ENCODE measurements around the gene XPOT. TPM values are rescaled to one million over a fixed set of nuclear protein-coding genes. Genes with fewer than 3 reads are reported as not detected.
A peak's percentile ranks its signal among the peaks of the same experiment; 100 is the strongest.

The XPOT gene
- total RNA-seq, 1 donor from 2014 or later, result 68.6 TPM

GRCh38 chr12:64459394-64459891 lies 55.3 kb downstream of the XPOT start:
- intact Hi-C loops (cut with DNase I), result no loop called here
- H3K36me3 ChIP-seq, result peaks cover 37% of the 10 kb centered on the region
- ATAC-seq, result peak in 1 of 2 donors; percentile 66

GRCh38 chr12:64461634-64462414 lies 57.6 kb downstream of the XPOT start:
- no peak for TF ChIP-seq CTCF (IDR thresholded peaks at IDR 0.05)
- Histone ChIP-seq H3K27me3 (ENCODE audit: low read depth) (no peaks in the 10 kb centered on the region), H3K36me3 (peaks cover 52% of the 10 kb centered on the region), H3K4me3 (no peak overlapping the region), H3K4me1 (peaks cover 19% of the 10 kb centered on the region), H3K27ac (no peak overlapping the region), H3K9me3 (no peaks in the 10 kb centered on the region)
- ATAC-seq (peak in 1 of 2 donors; percentile 18), DNase-seq (no peak)
- intact Hi-C loops (cut with DNase I), result no loop called here

More at GRCh38 chr12:64459394-64459891, 55.3 kb downstream of the XPOT start:
- H3K9me3 ChIP-seq, result no peaks in the 10 kb centered on the region
- peak overlapping the region; percentile 45 for H3K4me3 ChIP-seq
- TF ChIP-seq CTCF (IDR thresholded peaks at IDR 0.05), result no peak
- H3K27me3 ChIP-seq (ENCODE audit: low read depth), result no peaks in the 10 kb centered on the region
- DNase-seq, result no peak
- H3K27ac ChIP-seq, result peak overlapping the region; percentile 59
- H3K4me1 ChIP-seq, result peaks cover 22% of the 10 kb centered on the region

GRCh38 chr12:64466178-64466577 lies 62.0 kb downstream of the XPOT start:
- intact Hi-C loops (cut with DNase I), result no loop called here
- TF ChIP-seq CTCF (IDR thresholded peaks at IDR 0.05), result no peak
- DNase-seq (no peak), ATAC-seq (no peak)
- H3K9me3 ChIP-seq, result no peaks in the 10 kb centered on the region
- no peak overlapping the region for H3K27ac ChIP-seq
- H3K4me3 ChIP-seq, result no peak overlapping the region
- H3K27me3 ChIP-seq (ENCODE audit: low read depth), result no peaks in the 10 kb centered on the region
- H3K36me3 ChIP-seq, result peaks cover 86% of the 10 kb centered on the region
- H3K4me1 ChIP-seq, result no peaks in the 10 kb centered on the region

- Histone ChIP-seq H3K27ac (no peak overlapping the region), H3K36me3 (peaks cover 96% of the 10 kb centered on the region), H3K9me3 (no peaks in the 10 kb centered on the region), H3K4me1 (no peaks in the 10 kb centered on the region), H3K4me3 (no peak overlapping the region), H3K27me3 (ENCODE audit: low read depth) (no peaks in the 10 kb centered on the region)
- ATAC-seq (no peak), DNase-seq (no peak)
- TF ChIP-seq CTCF (IDR thresholded peaks at IDR 0.05), result no peak
- intact Hi-C loops (cut with DNase I), result no loop called here
These were observed 64.8 kb downstream of the XPOT start for GRCh38 chr12:64468966-64469365.

- Histone ChIP-seq H3K9me3 (no peaks in the 10 kb centered on the region), H3K4me1 (no peaks in the 10 kb centered on the region), H3K36me3 (peaks cover 96% of the 10 kb centered on the region), H3K4me3 (no peak overlapping the region), H3K27me3 (ENCODE audit: low read depth) (no peaks in the 10 kb centered on the region), H3K27ac (no peak overlapping the region)
- no peak for ATAC-seq
- no peak for DNase-seq
- intact Hi-C loops (cut with DNase I), result no loop called here
- no peak for TF ChIP-seq CTCF (IDR thresholded peaks at IDR 0.05)
These were observed 65.4 kb downstream of the XPOT start for GRCh38 chr12:64469455-64470142.

Measured in lower lobe of right lung (tissue), 2 donors.